ENCODE results near the gene CYB561. TPM values are rescaled to one million over a fixed set of nuclear protein-coding genes. Genes with fewer than 3 reads are reported as not detected.

Gene CYB561
- total RNA-seq, 2 experiments from 2014 or later: 2.0 to 2.4 TPM

GRCh38 chr17:63418540-63418939, 27.6 kb downstream of the CYB561 start:
- ChIA-PET CTCF (interaction anchor here (0.9 to 6.5 kb wide), 3 partner anchors 11 to 193 kb away, joined by 3 to 70 read pairs (median 23); no protein-coding TSS in a partner anchor), POLR2A (interaction anchor here (1.5 kb wide), 1 partner anchor 12 kb away, joined by 4 read pairs; no protein-coding TSS in a partner anchor)
- peaks cover 5% of the 10 kb centered on the region for H3K27me3 Mint-ChIP-seq (ENCODE audit: low read depth)
- H3K27ac Mint-ChIP-seq: peak overlapping the region; percentile 5
- DNase-seq (no peak), ATAC-seq (no peak)
- H3K36me3 Mint-ChIP-seq (ENCODE audit: low read depth): no peaks in the 10 kb centered on the region
- H3K4me3 Mint-ChIP-seq: no peak overlapping the region
- H3K9me3 Mint-ChIP-seq (ENCODE audit: insufficient read depth): no peaks in the 10 kb centered on the region
- peaks cover 28% of the 10 kb centered on the region for H3K4me1 Mint-ChIP-seq (ENCODE audit: low read depth)

- DNase-seq (no peak), ATAC-seq (no peak)
- Mint-ChIP-seq H3K27me3 (ENCODE audit: low read depth) (peaks cover 5% of the 10 kb centered on the region), H3K36me3 (ENCODE audit: low read depth) (no peaks in the 10 kb centered on the region), H3K27ac (no peak overlapping the region), H3K4me1 (ENCODE audit: low read depth) (peaks cover 6% of the 10 kb centered on the region), H3K4me3 (no peak overlapping the region), H3K9me3 (ENCODE audit: insufficient read depth) (no peaks in the 10 kb centered on the region)
- ChIA-PET CTCF (interaction anchor here (1.1 to 6.5 kb wide), 4 partner anchors 7 to 197 kb away, joined by 4 to 70 read pairs (median 6); no protein-coding TSS in a partner anchor), POLR2A (no interaction called here)
Observed at GRCh38 chr17:63414222-63414621, 31.9 kb downstream of the CYB561 start.

- DNase-seq (no peak), ATAC-seq (no peak)
- ChIA-PET CTCF (interaction anchor here (1.5 to 1.9 kb wide), 2 partner anchors 12 to 198 kb away, joined by 5 to 8 read pairs; no protein-coding TSS in a partner anchor), POLR2A (no interaction called here)
- Mint-ChIP-seq H3K9me3 (ENCODE audit: insufficient read depth) (no peaks in the 10 kb centered on the region), H3K4me3 (no peak overlapping the region), H3K27ac (no peak overlapping the region), H3K27me3 (ENCODE audit: low read depth) (peaks cover 3% of the 10 kb centered on the region), H3K36me3 (ENCODE audit: low read depth) (no peaks in the 10 kb centered on the region), H3K4me1 (ENCODE audit: low read depth) (no peaks in the 10 kb centered on the region)
Observed at GRCh38 chr17:63413128-63413527, 33.0 kb downstream of the CYB561 start.

GRCh38 chr17:63412234-63412633, 33.9 kb downstream of the CYB561 start:
- H3K4me1 Mint-ChIP-seq (ENCODE audit: low read depth): no peaks in the 10 kb centered on the region

GRCh38 chr17:63407741-63408330, 38.3 kb downstream of the CYB561 start:
- no peaks in the 10 kb centered on the region for H3K36me3 Mint-ChIP-seq (ENCODE audit: low read depth)
- H3K4me1 Mint-ChIP-seq (ENCODE audit: low read depth): peaks cover 1% of the 10 kb centered on the region
- DNase-seq: no peak
- ChIA-PET POLR2A (no interaction called here), CTCF (interaction anchor here (0.6 to 4.4 kb wide), 21 partner anchors 10 to 735 kb away, joined by 3 to 70 read pairs (median 6); no protein-coding TSS in a partner anchor)
- no peak overlapping the region for H3K4me3 Mint-ChIP-seq
- H3K9me3 Mint-ChIP-seq (ENCODE audit: insufficient read depth): no peaks in the 10 kb centered on the region
- ATAC-seq: no peak
- H3K27me3 Mint-ChIP-seq (ENCODE audit: low read depth): no peaks in the 10 kb centered on the region
- H3K27ac Mint-ChIP-seq: no peak overlapping the region

More at GRCh38 chr17:63412234-63412633, 33.9 kb downstream of the CYB561 start:
- Mint-ChIP-seq H3K27me3 (ENCODE audit: low read depth) (peaks cover 3% of the 10 kb centered on the region), H3K4me3 (no peak overlapping the region), H3K27ac (no peak overlapping the region), H3K36me3 (ENCODE audit: low read depth) (no peaks in the 10 kb centered on the region), H3K9me3 (ENCODE audit: insufficient read depth) (no peaks in the 10 kb centered on the region)
- CTCF ChIA-PET: interaction anchor here (1.7 kb wide), 1 partner anchor 13 kb away, joined by 5 read pairs; no protein-coding TSS in a partner anchor
- POLR2A ChIA-PET: no interaction called here
- DNase-seq (no peak), ATAC-seq (no peak)

GRCh38 chr17:63406689-63407330, 39.3 kb downstream of the CYB561 start:
- ATAC-seq (peak; percentile 93), DNase-seq (peak; percentile 84)
- CTCF ChIA-PET: interaction anchor here (0.6 to 4.4 kb wide), 62 partner anchors 10 to 734 kb away, joined by 3 to 70 read pairs (median 4); partner anchors contain the start of genes DCAF7 and MAP3K3
- Mint-ChIP-seq H3K27me3 (ENCODE audit: low read depth) (no peaks in the 10 kb centered on the region), H3K36me3 (ENCODE audit: low read depth) (no peaks in the 10 kb centered on the region), H3K9me3 (ENCODE audit: insufficient read depth) (no peaks in the 10 kb centered on the region), H3K4me3 (no peak overlapping the region), H3K4me1 (ENCODE audit: low read depth) (peaks cover 1% of the 10 kb centered on the region), H3K27ac (no peak overlapping the region)
- POLR2A ChIA-PET: interaction anchor here (0.6 to 1.2 kb wide), 2 partner anchors 12 to 274 kb away, joined by 3 to 4 read pairs; no protein-coding TSS in a partner anchor

- H3K4me1 Mint-ChIP-seq (ENCODE audit: low read depth): peaks cover 1% of the 10 kb centered on the region
- peak; percentile 56 for ATAC-seq
- H3K36me3 Mint-ChIP-seq (ENCODE audit: low read depth): no peaks in the 10 kb centered on the region
- ChIA-PET POLR2A (interaction anchor here (1.2 kb wide), 1 partner anchor 13 kb away, joined by 4 read pairs; no protein-coding TSS in a partner anchor), CTCF (interaction anchor here (0.7 to 4.4 kb wide), 21 partner anchors 9 to 733 kb away, joined by 3 to 70 read pairs (median 9); partner anchors contain the start of gene MAP3K3)
- no peak for DNase-seq
- no peak overlapping the region for H3K4me3 Mint-ChIP-seq
- H3K27me3 Mint-ChIP-seq (ENCODE audit: low read depth): no peaks in the 10 kb centered on the region
- no peak overlapping the region for H3K27ac Mint-ChIP-seq
- no peaks in the 10 kb centered on the region for H3K9me3 Mint-ChIP-seq (ENCODE audit: insufficient read depth)
Observed at GRCh38 chr17:63405741-63406261, 40.3 kb downstream of the CYB561 start.

GRCh38 chr17:63405020-63405419, 41.1 kb downstream of the CYB561 start:
- ATAC-seq (no peak), DNase-seq (no peak)
- Mint-ChIP-seq H3K9me3 (ENCODE audit: insufficient read depth) (no peaks in the 10 kb centered on the region), H3K4me3 (no peak overlapping the region), H3K4me1 (ENCODE audit: low read depth) (peaks cover 1% of the 10 kb centered on the region), H3K27me3 (ENCODE audit: low read depth) (no peaks in the 10 kb centered on the region), H3K36me3 (ENCODE audit: low read depth) (no peaks in the 10 kb centered on the region), H3K27ac (no peak overlapping the region)
- POLR2A ChIA-PET: no interaction called here
- CTCF ChIA-PET: no interaction called here

- DNase-seq: no peak
- ChIA-PET POLR2A (no interaction called here), CTCF (interaction anchor here (1.1 to 1.4 kb wide), 3 partner anchors 14 to 407 kb away, joined by 3 to 5 read pairs (median 4); no protein-coding TSS in a partner anchor)
- H3K9me3 Mint-ChIP-seq (ENCODE audit: insufficient read depth): no peaks in the 10 kb centered on the region
- H3K4me3 Mint-ChIP-seq: no peak overlapping the region
- no peak overlapping the region for H3K27ac Mint-ChIP-seq
- no peaks in the 10 kb centered on the region for H3K36me3 Mint-ChIP-seq (ENCODE audit: low read depth)
- peaks cover 8% of the 10 kb centered on the region for H3K4me1 Mint-ChIP-seq (ENCODE audit: low read depth)
- no peak for ATAC-seq
- H3K27me3 Mint-ChIP-seq (ENCODE audit: low read depth): no peaks in the 10 kb centered on the region
Observed at GRCh38 chr17:63402431-63403212, 43.5 kb downstream of the CYB561 start.

- Mint-ChIP-seq H3K36me3 (ENCODE audit: low read depth) (no peaks in the 10 kb centered on the region), H3K27ac (no peak overlapping the region), H3K27me3 (ENCODE audit: low read depth) (no peaks in the 10 kb centered on the region), H3K4me1 (ENCODE audit: low read depth) (peaks cover 7% of the 10 kb centered on the region), H3K4me3 (no peak overlapping the region), H3K9me3 (ENCODE audit: insufficient read depth) (no peaks in the 10 kb centered on the region)
- ATAC-seq (no peak), DNase-seq (no peak)
- POLR2A ChIA-PET: no interaction called here
- CTCF ChIA-PET: no interaction called here
Observed at GRCh38 chr17:63399856-63400255, 46.2 kb downstream of the CYB561 start.

GRCh38 chr17:63399316-63399715, 46.8 kb downstream of the CYB561 start:
- ATAC-seq: no peak
- ChIA-PET POLR2A (no interaction called here), CTCF (interaction anchor here (4.5 kb wide), 1 partner anchor 8 kb away, joined by 31 read pairs; no protein-coding TSS in a partner anchor)
- Mint-ChIP-seq H3K4me1 (ENCODE audit: low read depth) (peaks cover 7% of the 10 kb centered on the region), H3K36me3 (ENCODE audit: low read depth) (no peaks in the 10 kb centered on the region), H3K27me3 (ENCODE audit: low read depth) (no peaks in the 10 kb centered on the region), H3K9me3 (ENCODE audit: insufficient read depth) (no peaks in the 10 kb centered on the region), H3K4me3 (no peak overlapping the region), H3K27ac (no peak overlapping the region)
- DNase-seq: no peak

Data from activated CD8-positive, alpha-beta T cell treated with anti-CD3 and anti-CD28 coated beads, Interleukin-2, amount 10 ng/mL, durations not matched to agents 7 days and 5 days (primary cell).